Natural killer cell treated with Interleukin-12 subunit alpha and Interleukin-12 subunit beta and Interleukin-15 and Interleukin-18, amount 100 ng/mL, for 72 hours (primary cell): ENCODE data around the gene GARNL3. TPM values are rescaled to one million over a fixed set of nuclear protein-coding genes. Genes with fewer than 3 reads are reported as not detected.

Experiments used
- ATAC-seq, 2 donors: fragments of 150-1000 bp; cut with Tn5 transposase in 1 of 2; sonication (Bioruptor Pico), chemical (Tn5 transposase) in 1 of 2; 2 replicates each; pipeline ENCODE4 v1.10.0; 2021
- DNase-seq: peaks from one replicate; pipeline ENCODE4 v3.0.0; 2022; ENCODE audit warnings: low spot score
- H3K27ac Mint-ChIP-seq, 2 donors: 1 replicate in 1 of 2; 2 replicates in 1 of 2; pipeline ENCODE4 v1.8.0; 2022; ENCODE audit warnings: mixed read lengths in 2 of 2, mild to moderate bottlenecking in 1 of 2, moderate library complexity in 1 of 2
- H3K27me3 Mint-ChIP-seq, 2 donors: 1 replicate in 1 of 2; 2 replicates in 1 of 2; pipeline ENCODE4 v1.8.0; 2022; ENCODE audit warnings: mixed read lengths in 2 of 2
- H3K36me3 Mint-ChIP-seq: one replicate; pipeline ENCODE4 v1.8.0; 2022; ENCODE audit warnings: mixed read lengths
- H3K4me1 Mint-ChIP-seq, 2 donors: 1 replicate in 1 of 2; 2 replicates in 1 of 2; pipeline ENCODE4 v1.8.0; 2022; ENCODE audit warnings: low read depth in 2 of 2, mixed read lengths in 2 of 2, mild to moderate bottlenecking in 1 of 2
- H3K4me3 Mint-ChIP-seq: one replicate; pipeline ENCODE4 v1.8.0; 2022; ENCODE audit warnings: mixed read lengths
- H3K9me3 Mint-ChIP-seq: 2 replicates; pipeline ENCODE4 v1.8.0; 2022; ENCODE audit warnings: mixed read lengths
- total RNA-seq, 2 donors: library from RNA; stranded (reverse); gene quantifications; one replicate each; pipeline ENCODE4 v1.2.3, GENCODE V29; 2022

The GARNL3 gene
- total RNA-seq, 2 donors from 2014 or later: 1.2 to 7.4 TPM

DNA sequence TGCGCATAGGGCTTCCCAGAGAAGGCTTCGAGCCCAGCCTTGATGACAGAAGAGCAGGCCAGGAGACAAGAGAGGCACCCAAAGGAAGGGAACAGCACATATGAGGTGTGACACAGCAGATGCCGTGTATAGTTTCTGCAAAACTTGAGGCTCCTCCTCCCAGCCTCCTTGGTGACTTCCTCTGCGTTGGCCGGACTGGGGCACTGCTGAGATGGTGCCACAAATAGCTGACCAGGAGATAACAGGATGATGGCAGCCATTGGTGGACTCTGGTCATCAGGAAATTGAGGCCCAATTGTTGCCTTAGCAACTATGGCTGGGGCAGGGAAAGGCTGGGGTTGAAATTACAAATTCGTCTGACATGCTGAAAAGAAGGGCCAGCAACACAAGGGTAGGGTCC is 154.8 kb downstream of the GARNL3 start:
- H3K4me3 Mint-ChIP-seq: no peak overlapping the region
- H3K9me3 Mint-ChIP-seq: no peaks in the 10 kb centered on the region
- no peak for ATAC-seq
- H3K36me3 Mint-ChIP-seq: no peaks in the 10 kb centered on the region
- H3K4me1 Mint-ChIP-seq: peaks cover 18 to 22% of the 10 kb centered on the region in 2 donors
- H3K27ac Mint-ChIP-seq: no peak overlapping the region
- peaks cover 0 to 2% of the 10 kb centered on the region in 2 donors for H3K27me3 Mint-ChIP-seq
- no peak for DNase-seq

DNA sequence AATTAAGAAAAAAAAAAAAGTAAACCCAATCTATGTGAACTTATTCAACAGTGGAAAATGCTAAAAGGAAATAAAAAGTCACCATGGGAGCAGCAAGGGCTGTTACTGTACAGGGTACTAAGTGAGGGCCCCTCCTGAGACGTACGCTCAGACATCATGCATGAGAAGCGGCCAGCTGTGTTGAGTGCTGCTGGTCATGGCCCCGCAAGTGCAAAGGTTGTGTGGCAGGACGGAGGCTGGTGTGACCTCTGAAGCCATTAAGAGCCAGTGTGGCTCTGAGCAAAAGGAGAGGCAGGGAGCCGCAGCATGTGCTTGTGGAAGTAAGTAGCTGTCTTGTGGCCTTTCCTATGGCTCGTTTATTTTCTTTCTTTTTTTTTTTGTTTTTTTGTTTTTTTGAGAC is 156.5 kb downstream of the GARNL3 start:
- ATAC-seq (no peak), DNase-seq (no peak)
- no peaks in the 10 kb centered on the region for H3K27me3 Mint-ChIP-seq
- H3K4me1 Mint-ChIP-seq: peaks cover 35 to 36% of the 10 kb centered on the region in 2 donors
- no peaks in the 10 kb centered on the region for H3K36me3 Mint-ChIP-seq
- no peak overlapping the region for H3K27ac Mint-ChIP-seq
- no peak overlapping the region for H3K4me3 Mint-ChIP-seq
- no peaks in the 10 kb centered on the region for H3K9me3 Mint-ChIP-seq

DNA sequence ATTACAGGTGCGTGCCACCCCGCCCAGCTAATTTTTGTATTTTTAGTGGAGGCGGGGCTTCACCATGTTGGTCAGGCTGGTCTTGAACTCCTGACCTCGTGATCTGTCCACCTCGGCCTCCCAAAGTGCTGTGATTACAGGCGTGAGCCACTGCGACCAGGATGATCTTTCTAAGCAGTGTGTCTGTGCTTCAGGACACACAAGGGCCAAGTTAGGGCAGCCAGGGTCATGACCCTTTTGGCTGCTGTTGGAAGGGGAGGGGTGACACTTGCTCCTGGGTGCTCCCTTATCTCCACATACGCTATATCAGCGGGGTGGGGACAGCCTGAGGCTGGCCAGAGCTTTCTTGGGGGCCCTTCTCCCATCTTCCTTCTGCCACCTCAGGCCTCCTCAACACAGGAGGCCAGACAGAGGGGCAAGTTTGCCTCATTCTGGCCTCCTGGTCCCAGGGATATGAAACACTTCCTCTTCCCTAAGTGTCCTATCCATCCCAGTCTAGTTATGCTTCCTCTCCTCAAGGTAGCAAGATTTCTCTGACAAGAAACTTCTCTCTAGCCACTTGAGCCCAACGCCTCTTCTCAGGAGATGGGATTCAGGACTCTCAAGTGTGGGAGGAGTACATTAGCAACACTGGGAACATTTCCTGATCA is 157.7 kb downstream of the GARNL3 start:
- Mint-ChIP-seq H3K27ac (peak overlapping the region; percentile 93 to 99), H3K9me3 (no peaks in the 10 kb centered on the region), H3K36me3 (peaks cover 7% of the 10 kb centered on the region), H3K4me3 (peak overlapping the region; percentile 99), H3K27me3 (no peaks in the 10 kb centered on the region), H3K4me1 (peaks cover 43 to 45% of the 10 kb centered on the region in 2 donors)
- ATAC-seq: no peak
- no peak for DNase-seq

DNA sequence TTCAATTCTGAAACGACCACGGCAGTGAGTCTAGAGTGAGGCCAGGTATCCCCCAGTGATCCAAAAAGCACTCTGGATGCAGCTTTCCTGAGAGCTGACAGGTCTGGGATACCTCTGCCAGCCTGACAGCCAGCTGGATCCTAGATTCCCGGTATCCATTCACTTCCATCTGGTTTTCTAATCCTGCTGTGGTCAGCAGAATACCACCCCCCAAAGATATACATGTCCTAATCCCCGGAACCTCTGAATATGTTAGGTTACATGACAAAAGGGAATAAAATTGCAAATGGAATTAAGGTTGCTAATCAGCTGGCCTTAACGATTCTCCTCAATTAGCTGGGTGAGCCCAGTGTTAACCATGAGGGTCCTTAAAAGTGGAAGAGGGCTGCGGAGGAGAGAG is 158.2 kb downstream of the GARNL3 start:
- Mint-ChIP-seq H3K4me1 (peaks cover 47 to 49% of the 10 kb centered on the region in 2 donors), H3K4me3 (peak overlapping the region; percentile 99), H3K27ac (peak overlapping the region; percentile 93 to 99), H3K36me3 (peaks cover 7% of the 10 kb centered on the region), H3K27me3 (no peaks in the 10 kb centered on the region), H3K9me3 (no peaks in the 10 kb centered on the region)
- ATAC-seq: no peak
- DNase-seq: no peak

DNA sequence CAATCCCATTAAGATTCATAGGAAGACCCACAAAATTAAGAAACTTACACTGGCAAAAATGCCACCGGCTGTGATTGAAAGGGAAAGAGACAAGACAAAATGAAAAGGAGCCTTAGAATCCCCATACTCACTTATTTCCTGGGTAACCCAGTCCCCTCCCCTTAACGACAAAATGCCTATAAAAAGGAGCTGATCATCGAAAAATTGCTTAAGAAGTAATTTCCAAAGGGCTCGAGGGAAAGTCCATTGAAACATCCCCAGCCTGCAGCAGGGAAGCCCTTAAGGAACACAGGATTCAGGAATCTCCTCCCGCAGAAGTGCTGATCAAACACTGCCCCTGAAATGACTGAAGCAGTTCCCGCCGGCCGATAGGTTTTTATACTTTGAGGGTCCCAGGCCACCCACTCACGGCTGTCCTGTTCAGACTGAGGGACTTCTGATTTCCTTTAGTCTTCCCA is 158.9 kb downstream of the GARNL3 start:
- Mint-ChIP-seq H3K4me3 (peak overlapping the region; percentile 99), H3K36me3 (peaks cover 7% of the 10 kb centered on the region), H3K9me3 (no peaks in the 10 kb centered on the region), H3K4me1 (peaks cover 48 to 56% of the 10 kb centered on the region in 2 donors), H3K27ac (peak overlapping the region; percentile 93 to 99), H3K27me3 (no peaks in the 10 kb centered on the region)
- no peak for ATAC-seq
- DNase-seq: no peak

DNA sequence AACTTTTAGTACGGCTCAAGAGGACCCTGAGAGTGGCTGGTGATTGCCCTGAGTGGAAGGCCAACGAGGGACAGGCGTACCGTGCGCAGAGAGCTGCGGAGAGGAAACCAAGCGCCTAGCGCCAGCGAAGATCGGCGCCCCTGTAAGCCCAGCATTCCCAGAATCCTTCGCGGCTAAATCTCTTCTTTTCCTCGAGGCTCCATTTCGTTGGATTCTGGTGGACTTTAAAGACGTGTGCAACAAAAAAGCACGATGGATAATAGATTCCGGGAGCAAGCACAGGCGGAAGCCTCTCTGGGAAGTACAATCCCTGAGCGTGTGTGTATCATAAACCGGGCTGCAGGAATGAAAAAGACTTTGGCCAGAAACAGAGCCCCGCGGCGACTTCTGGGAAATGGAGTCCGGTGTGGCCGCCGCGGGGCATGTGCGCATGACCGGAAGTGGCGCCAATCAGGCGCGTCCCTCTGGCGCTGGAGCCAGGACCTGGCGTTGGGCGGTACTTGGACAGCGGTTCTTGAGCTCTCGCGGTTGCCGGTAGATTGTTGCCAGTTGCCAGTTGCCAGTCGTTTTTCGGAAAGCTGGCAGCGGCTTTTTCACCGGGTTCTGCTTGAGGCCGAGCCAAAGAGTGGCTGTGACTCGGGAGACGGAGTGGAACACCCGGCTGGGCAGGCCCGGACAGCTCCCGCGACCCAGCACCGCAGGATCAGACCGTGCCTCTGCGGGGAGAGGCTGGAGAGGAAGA is 159.5 kb downstream of the GARNL3 start, which contains the start of gene ZNF79:
Gene ZNF79, plus strand, starts transcription at position 449 of the 742 bp plus-strand sequence. CDS start 406 bp downstream, outside the sequence.
- Mint-ChIP-seq H3K27me3 (no peaks in the 10 kb centered on the region), H3K4me3 (peak within 1 kb of the TSS; percentile 99), H3K9me3 (no peaks in the 10 kb centered on the region), H3K27ac (peak within 1 kb of the TSS; percentile 93 to 99), H3K4me1 (peaks cover 43 to 52% of the 10 kb centered on the region in 2 donors), H3K36me3 (peaks cover 7% of the 10 kb centered on the region)
- peak; percentile 96 for DNase-seq
- ATAC-seq: peak; percentile 91 to 97

DNA sequence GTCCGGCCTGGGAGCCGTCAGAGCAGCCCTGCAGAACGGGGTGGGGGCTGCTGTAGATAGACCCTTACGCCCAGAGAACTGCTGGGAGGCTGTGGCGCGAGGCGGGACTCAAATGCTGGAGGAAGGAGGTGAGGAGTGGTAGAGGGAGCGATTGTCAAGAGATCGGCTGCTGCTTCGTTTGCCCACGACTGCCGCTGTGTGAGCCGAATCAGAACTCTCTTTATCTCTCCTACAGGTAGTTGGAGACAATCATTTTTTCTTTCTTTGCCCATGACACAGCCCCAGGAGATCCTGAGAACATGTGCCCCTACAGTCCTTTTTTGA is 160.1 kb downstream of the GARNL3 start:
- no peaks in the 10 kb centered on the region for H3K27me3 Mint-ChIP-seq
- H3K27ac Mint-ChIP-seq: peak overlapping the region; percentile 93 to 99
- DNase-seq (no peak), ATAC-seq (peak in 1 of 2 donors; percentile 14)
- no peaks in the 10 kb centered on the region for H3K9me3 Mint-ChIP-seq
- H3K36me3 Mint-ChIP-seq: peaks cover 7% of the 10 kb centered on the region
- H3K4me3 Mint-ChIP-seq: peak overlapping the region; percentile 99
- H3K4me1 Mint-ChIP-seq: peaks cover 43 to 52% of the 10 kb centered on the region in 2 donors

DNA sequence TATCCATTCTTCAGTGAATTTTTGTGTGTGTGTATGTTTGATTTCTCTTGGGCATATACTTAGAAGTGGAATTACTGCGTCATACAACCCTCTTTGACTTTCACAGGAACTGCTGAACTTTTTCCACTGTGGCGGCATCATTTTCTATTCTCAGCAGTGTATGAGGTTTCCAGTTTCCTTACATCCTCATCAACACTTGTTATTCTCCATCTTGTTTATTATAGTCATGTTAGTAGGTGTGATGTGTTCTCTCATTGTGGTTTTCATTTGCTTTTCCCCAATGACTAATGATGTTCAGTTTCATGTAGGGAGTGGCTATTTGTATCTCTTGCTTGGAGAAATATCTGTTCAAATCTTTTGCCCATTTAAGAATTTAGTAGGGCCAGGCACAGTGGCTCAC is 162.2 kb downstream of the GARNL3 start:
- DNase-seq: no peak
- Mint-ChIP-seq H3K4me3 (peak overlapping the region; percentile 99), H3K27me3 (no peaks in the 10 kb centered on the region), H3K4me1 (peaks cover 49 to 52% of the 10 kb centered on the region in 2 donors), H3K27ac (peak overlapping the region; percentile 93 to 99), H3K36me3 (peaks cover 23% of the 10 kb centered on the region), H3K9me3 (no peaks in the 10 kb centered on the region)
- ATAC-seq: peak in 1 of 2 donors; percentile 66

DNA sequence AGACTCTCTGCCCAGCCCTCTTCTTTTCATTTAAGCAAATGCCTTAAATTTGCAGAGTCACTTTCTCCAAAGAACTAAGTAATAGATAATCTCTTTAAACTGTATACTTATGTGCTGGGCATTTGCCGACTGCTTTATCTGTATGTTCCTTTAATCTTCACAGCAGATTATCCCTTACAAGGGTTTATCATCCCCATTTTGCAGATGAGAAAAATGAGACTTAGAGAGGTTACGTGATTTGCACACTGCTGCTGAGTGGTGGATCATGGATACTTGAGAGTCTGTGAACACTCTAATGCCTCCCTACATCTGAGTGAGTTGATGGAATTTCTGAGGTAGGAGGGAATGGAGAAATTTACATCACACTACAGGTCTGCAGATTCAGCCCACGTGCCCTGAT is 163.8 kb downstream of the GARNL3 start:
- ATAC-seq: no peak
- H3K4me1 Mint-ChIP-seq: peaks cover 39 to 41% of the 10 kb centered on the region in 2 donors
- H3K9me3 Mint-ChIP-seq: no peaks in the 10 kb centered on the region
- DNase-seq: no peak
- peak overlapping the region; percentile 23 to 32 for H3K27ac Mint-ChIP-seq
- H3K4me3 Mint-ChIP-seq: peak overlapping the region; percentile 13
- H3K27me3 Mint-ChIP-seq: no peaks in the 10 kb centered on the region
- peaks cover 23% of the 10 kb centered on the region for H3K36me3 Mint-ChIP-seq

DNA sequence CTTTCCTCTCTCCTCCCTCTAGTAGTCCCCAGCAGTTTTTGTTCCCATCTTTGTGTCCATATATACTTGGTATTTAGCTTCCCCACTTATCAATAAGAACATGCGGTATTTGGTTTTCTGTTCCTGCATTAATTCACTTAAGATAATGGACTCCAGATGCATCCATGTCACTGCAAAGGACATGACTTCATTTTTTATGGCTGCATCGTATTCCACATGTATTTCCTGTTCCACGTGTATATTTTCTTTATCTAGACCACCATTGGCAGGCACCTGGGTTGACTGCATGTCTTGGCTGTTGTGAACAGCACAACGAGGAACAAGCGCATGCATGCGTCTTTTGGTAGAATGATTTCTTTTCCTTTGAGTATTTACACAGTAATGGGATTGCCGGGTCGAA is 165.8 kb downstream of the GARNL3 start:
- Mint-ChIP-seq H3K36me3 (peaks cover 36% of the 10 kb centered on the region), H3K27me3 (no peaks in the 10 kb centered on the region), H3K9me3 (no peaks in the 10 kb centered on the region), H3K27ac (no peak overlapping the region), H3K4me1 (peaks cover 22 to 36% of the 10 kb centered on the region in 2 donors), H3K4me3 (no peak overlapping the region)
- DNase-seq (no peak), ATAC-seq (no peak)

DNA sequence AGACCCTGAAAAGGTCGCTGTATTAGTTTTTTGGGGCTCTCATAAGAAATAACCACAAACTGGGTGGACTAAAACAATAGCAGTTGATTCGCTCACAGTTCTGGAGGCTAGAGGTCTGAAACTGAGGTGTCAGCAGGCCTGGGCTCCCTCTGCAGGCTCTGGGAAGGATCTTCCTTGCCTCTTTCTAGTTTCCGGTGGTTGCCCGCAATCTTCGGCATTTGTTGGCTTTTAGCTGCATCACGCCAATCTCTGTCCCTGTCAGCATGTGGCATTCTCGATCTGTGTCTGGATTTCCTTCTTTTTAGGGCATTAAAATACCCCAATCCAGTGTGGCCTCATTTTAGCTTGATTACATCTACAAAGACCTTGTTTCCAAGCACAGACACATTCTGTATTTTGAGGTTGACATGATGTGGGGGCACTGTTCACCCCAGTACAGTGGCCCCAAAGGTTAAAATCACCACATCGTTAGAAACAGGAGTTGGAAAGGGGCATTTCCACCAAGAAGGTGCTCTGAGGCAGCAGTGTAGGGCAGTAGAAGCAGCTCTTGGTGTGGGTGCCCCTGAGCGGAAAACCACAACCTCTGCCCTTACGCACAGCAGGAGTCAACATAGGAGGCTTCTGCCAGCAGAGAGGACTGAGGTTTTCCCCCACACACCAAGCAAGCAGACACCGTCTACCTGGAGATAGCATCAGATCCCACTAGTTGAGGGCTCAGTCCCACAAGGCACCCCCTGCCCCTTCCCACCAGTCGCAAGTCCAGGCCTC is 173.1 kb downstream of the GARNL3 start:
- peak; percentile 59 to 68 for ATAC-seq
- no peaks in the 10 kb centered on the region for H3K9me3 Mint-ChIP-seq
- DNase-seq: no peak
- peaks cover 13 to 23% of the 10 kb centered on the region in 2 donors for H3K4me1 Mint-ChIP-seq
- H3K4me3 Mint-ChIP-seq: peak overlapping the region; percentile 48
- H3K27me3 Mint-ChIP-seq: no peaks in the 10 kb centered on the region
- H3K27ac Mint-ChIP-seq: peak overlapping the region; percentile 51 to 78
- peaks cover 21% of the 10 kb centered on the region for H3K36me3 Mint-ChIP-seq

DNA sequence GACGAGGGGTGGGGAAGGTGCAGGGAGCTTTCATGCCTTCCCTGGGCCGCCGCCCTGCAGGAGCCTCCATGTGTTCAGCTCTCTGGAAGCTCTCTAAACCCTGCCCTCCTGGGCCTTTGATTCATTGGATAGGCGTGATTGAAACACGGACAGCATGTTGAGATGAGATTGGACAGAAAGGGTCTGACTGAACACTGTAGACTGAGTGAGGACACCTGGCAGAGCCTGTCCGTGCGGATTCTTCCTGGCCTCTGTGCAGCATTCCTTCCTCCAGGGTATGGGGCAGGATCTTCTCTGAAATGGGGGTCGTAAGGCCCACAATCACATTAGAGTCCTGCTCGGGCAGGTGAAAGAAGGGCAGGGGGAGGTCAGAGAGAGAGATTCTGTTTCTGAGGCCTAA is 173.8 kb downstream of the GARNL3 start:
- Mint-ChIP-seq H3K27me3 (no peaks in the 10 kb centered on the region), H3K4me1 (peaks cover 13 to 23% of the 10 kb centered on the region in 2 donors), H3K9me3 (no peaks in the 10 kb centered on the region), H3K36me3 (peaks cover 20% of the 10 kb centered on the region), H3K4me3 (no peak overlapping the region), H3K27ac (peak overlapping the region; percentile 51 to 78)
- no peak for DNase-seq
- no peak for ATAC-seq
